ENCODE results near the gene TTC33. TPM values are rescaled to one million over a fixed set of nuclear protein-coding genes. Genes with fewer than 3 reads are reported as not detected.

The TTC33 gene
- total RNA-seq, 3 donors from 2014 or later (not counting 1 experiment from before 2014, with no cell fraction given) = 7.3 to 11.4 (median 10.0) TPM

GRCh38 chr5:40770764-40771163 is 15.0 kb upstream of the TTC33 start:
- 100% methylated on average over 5 of the region's 5 CpGs for WGBS (ENCODE audit: insufficient coverage)
- peaks cover 65% of the 10 kb centered on the region for H3K36me3 ChIP-seq (ENCODE audit: control insufficient read depth, insufficient read depth, low read length)
- no peak overlapping the region for H3K4me3 Mint-ChIP-seq

GRCh38 chr5:40762705-40763104 is 6.9 kb upstream of the TTC33 start:
- TF ChIP-seq CTCF (IDR thresholded peaks at IDR 0.05) = no peak
- peaks cover 11% of the 10 kb centered on the region for H3K36me3 Mint-ChIP-seq
- H3K4me1 Mint-ChIP-seq = peaks cover 0 to 5% of the 10 kb centered on the region in 2 donors
- DNase-seq (no peak), ATAC-seq (no peak)
- intact Hi-C loops (cut with micrococcal nuclease) = no loop called here
- H3K9me3 Mint-ChIP-seq = no peaks in the 10 kb centered on the region
- WGBS (ENCODE audit: insufficient coverage) = 100% methylated on average over 1 of the region's 2 CpGs
- H3K4me3 Mint-ChIP-seq = no peak overlapping the region
- Histone ChIP-seq H3K9me3 (ENCODE audit: control insufficient read depth, insufficient read depth, low read length) (no peaks in the 10 kb centered on the region), H3K4me1 (ENCODE audit: control insufficient read depth, insufficient read depth, low read length) (no peaks in the 10 kb centered on the region), H3K4me3 (ENCODE audit: low read length) (no peak overlapping the region), H3K27ac (ENCODE audit: low read length) (no peak overlapping the region), H3K27me3 (ENCODE audit: control insufficient read depth, insufficient read depth, low read length) (no peaks in the 10 kb centered on the region), H3K36me3 (ENCODE audit: control insufficient read depth, insufficient read depth, low read length) (peaks cover 70% of the 10 kb centered on the region)
- no peak overlapping the region for H3K27ac Mint-ChIP-seq
- no peaks in the 10 kb centered on the region for H3K27me3 Mint-ChIP-seq (ENCODE audit: low read depth in 2 of 2)

More at GRCh38 chr5:40770764-40771163, 15.0 kb upstream of the TTC33 start:
- peaks cover under 1 to 4% of the 10 kb centered on the region in 2 donors for H3K4me1 Mint-ChIP-seq
- H3K27me3 Mint-ChIP-seq (ENCODE audit: low read depth in 2 of 2) = no peaks in the 10 kb centered on the region
- no peak for TF ChIP-seq CTCF (IDR thresholded peaks at IDR 0.05)
- Histone ChIP-seq H3K27me3 (ENCODE audit: control insufficient read depth, insufficient read depth, low read length) (no peaks in the 10 kb centered on the region), H3K4me3 (ENCODE audit: low read length) (no peak overlapping the region), H3K27ac (ENCODE audit: low read length) (no peak overlapping the region), H3K4me1 (ENCODE audit: control insufficient read depth, insufficient read depth, low read length) (no peaks in the 10 kb centered on the region), H3K9me3 (ENCODE audit: control insufficient read depth, insufficient read depth, low read length) (no peaks in the 10 kb centered on the region)
- DNase-seq = no peak
- no peak for ATAC-seq
- no peaks in the 10 kb centered on the region for H3K9me3 Mint-ChIP-seq
- H3K27ac Mint-ChIP-seq = no peak overlapping the region
- H3K36me3 Mint-ChIP-seq = peaks cover 13% of the 10 kb centered on the region
- intact Hi-C loops (cut with micrococcal nuclease) = no loop called here

- no peak overlapping the region for H3K4me3 Mint-ChIP-seq
- ATAC-seq (no peak), DNase-seq (no peak)
- H3K36me3 Mint-ChIP-seq = no peaks in the 10 kb centered on the region
- Histone ChIP-seq H3K27ac (ENCODE audit: low read length) (no peak overlapping the region), H3K9me3 (ENCODE audit: control insufficient read depth, insufficient read depth, low read length) (no peaks in the 10 kb centered on the region), H3K36me3 (ENCODE audit: control insufficient read depth, insufficient read depth, low read length) (peaks cover 18% of the 10 kb centered on the region), H3K4me3 (ENCODE audit: low read length) (no peak overlapping the region), H3K27me3 (ENCODE audit: control insufficient read depth, insufficient read depth, low read length) (no peaks in the 10 kb centered on the region), H3K4me1 (ENCODE audit: control insufficient read depth, insufficient read depth, low read length) (peaks cover 5% of the 10 kb centered on the region)
- H3K9me3 Mint-ChIP-seq = no peaks in the 10 kb centered on the region
- no peak overlapping the region for H3K27ac Mint-ChIP-seq
- H3K27me3 Mint-ChIP-seq (ENCODE audit: low read depth in 2 of 2) = no peaks in the 10 kb centered on the region
- WGBS (ENCODE audit: insufficient coverage) = 93% methylated on average over 2 of the region's 2 CpGs
- no peak for TF ChIP-seq CTCF (IDR thresholded peaks at IDR 0.05)
- peaks cover 13 to 18% of the 10 kb centered on the region in 2 donors for H3K4me1 Mint-ChIP-seq
- intact Hi-C loops (cut with micrococcal nuclease) = no loop called here
These were observed 1.6 kb upstream of the TTC33 start for GRCh38 chr5:40757400-40757799.

- H3K36me3 ChIP-seq (ENCODE audit: control insufficient read depth, insufficient read depth, low read length) = no peaks in the 10 kb centered on the region
- ATAC-seq (peak; percentile 70 to 81 (median 74)), DNase-seq (peak; percentile 44 to 85)
- WGBS (ENCODE audit: insufficient coverage) = 0% methylated on average over 11 of the region's 11 CpGs
- peak overlapping the region; percentile 68 for H3K27ac ChIP-seq (ENCODE audit: low read length)
- Mint-ChIP-seq H3K27ac (no peak overlapping the region), H3K27me3 (ENCODE audit: low read depth in 2 of 2) (no peaks in the 10 kb centered on the region), H3K36me3 (no peaks in the 10 kb centered on the region), H3K9me3 (no peaks in the 10 kb centered on the region), H3K4me3 (no peak overlapping the region), H3K4me1 (peaks cover 22 to 29% of the 10 kb centered on the region in 2 donors)
- peaks cover 5% of the 10 kb centered on the region for H3K4me1 ChIP-seq (ENCODE audit: control insufficient read depth, insufficient read depth, low read length)
- no peaks in the 10 kb centered on the region for H3K9me3 ChIP-seq (ENCODE audit: control insufficient read depth, insufficient read depth, low read length)
- TF ChIP-seq CTCF (IDR thresholded peaks at IDR 0.05) = peak; percentile 63
- intact Hi-C loops (cut with micrococcal nuclease) = loop anchor here (1.0 to 2.0 kb wide), 4 partner anchors 43 to 124 kb away; partner anchors contain the start of genes PRKAA1 and RPL37
- peak overlapping the region; percentile 75 for H3K4me3 ChIP-seq (ENCODE audit: low read length)
- H3K27me3 ChIP-seq (ENCODE audit: control insufficient read depth, insufficient read depth, low read length) = no peaks in the 10 kb centered on the region
These were observed 711 bp downstream of the TTC33 start for GRCh38 chr5:40755093-40755406.
